Esophagus (tissue), 2 donors: Measurements from ENCODE around the gene PRR20G. TPM values are rescaled to one million over a fixed set of nuclear protein-coding genes. Genes with fewer than 3 reads are reported as not detected.

Source experiments
- H3K27ac ChIP-seq, 2 donors: one replicate each; pipeline ENCODE4 v1.5.1; 2013; ENCODE audit warnings: low read depth in 2 of 2, mild to moderate bottlenecking in 2 of 2, inconsistent platforms in 1 of 2, low read length in 1 of 2, moderate library complexity in 1 of 2
- H3K27me3 ChIP-seq, 2 donors: one replicate each; pipeline ENCODE4 v1.6.1; 2013; ENCODE audit warnings: low read length in 2 of 2, control low read depth in 1 of 2, mild to moderate bottlenecking in 1 of 2; ENCODE audit not compliant: insufficient read depth in 2 of 2, control insufficient read depth in 1 of 2
- H3K36me3 ChIP-seq, 2 donors: one replicate each; pipeline ENCODE4 v1.6.1; 2013; ENCODE audit warnings: low read length in 1 of 2; ENCODE audit not compliant: control insufficient read depth in 2 of 2, insufficient read depth in 2 of 2
- H3K4me1 ChIP-seq, 2 donors: one replicate each; pipeline ENCODE4 v1.6.1; 2013; ENCODE audit warnings: low read length in 1 of 2; ENCODE audit not compliant: control insufficient read depth in 2 of 2, insufficient read depth in 2 of 2
- H3K4me3 ChIP-seq, 2 donors: one replicate each; pipeline ENCODE4 v1.5.1; 2013; ENCODE audit warnings: low read length in 2 of 2, mild to moderate bottlenecking in 2 of 2, low read depth in 1 of 2, moderate library complexity in 1 of 2
- H3K9me3 ChIP-seq, 2 donors: one replicate each; pipeline ENCODE4 v1.6.1; 2013; ENCODE audit warnings: mild to moderate bottlenecking in 2 of 2, low read depth in 1 of 2, low read length in 1 of 2, moderate library complexity in 1 of 2; ENCODE audit not compliant: control insufficient read depth in 2 of 2, insufficient read depth in 1 of 2
- WGBS, 2 donors: extraction: QIAGEN DNeasy Blood & Tissue Kit; methylation state at CpG; one replicate each; pipeline ENCODE4 v1.1.7; 2013; 5-methylcytosine and 5-hydroxymethylcytosine counted together
- polyA plus RNA-seq, 2 donors: library from polyadenylated mRNA; stranded (reverse); fragments of 200-250 nt; gene quantifications; one replicate each; pipeline ENCODE4 v1.2.3, GENCODE V29; 2013
- donor health status: healthy with polysubstance abuse.
- donor health status: Bipolar disorder and iron deficiency.

PRR20G gene
- polyA plus RNA-seq, 2 donors, result not detected

DNA sequence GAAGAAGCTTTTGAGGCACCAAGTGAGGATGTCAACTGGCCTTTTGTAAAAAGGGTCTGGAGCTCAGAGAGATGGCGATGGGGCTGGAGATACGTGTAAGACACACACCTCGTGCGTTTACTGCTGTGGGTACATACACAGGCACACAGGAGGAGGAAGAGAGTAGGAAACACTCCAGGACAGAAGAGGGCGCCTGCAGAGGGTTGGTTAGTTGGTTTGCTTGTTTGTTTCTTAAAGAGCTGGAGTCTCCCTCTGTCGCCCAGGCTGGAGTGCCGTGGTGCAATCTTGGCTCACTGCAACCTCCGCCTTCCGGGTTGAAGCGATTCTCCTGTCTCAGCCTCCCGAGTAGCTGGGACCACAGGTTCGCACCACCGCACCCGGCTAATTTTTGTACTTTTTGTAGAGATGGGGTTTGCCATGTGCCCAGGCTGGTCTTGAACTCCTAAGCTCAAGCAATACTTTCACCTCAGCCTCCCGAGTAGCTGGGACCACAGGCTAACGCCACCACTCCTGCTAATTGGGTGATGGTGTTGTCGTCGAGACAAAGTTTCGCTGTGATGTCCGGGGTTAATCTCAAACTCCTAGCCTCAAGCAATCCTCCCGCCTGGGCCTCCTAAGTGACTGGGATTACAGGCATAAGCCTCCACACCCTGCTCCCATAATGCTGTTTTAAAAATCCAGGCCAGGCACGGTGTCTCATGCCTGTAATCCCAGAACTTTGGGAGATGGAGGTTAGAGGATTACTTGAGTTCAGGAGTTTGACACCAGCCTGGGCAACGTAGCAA lies 1.3 kb upstream of the PRR20G start:
- Histone ChIP-seq H3K36me3 (no peaks in the 10 kb centered on the region), H3K4me3 (no peak overlapping the region), H3K9me3 (no peaks in the 10 kb centered on the region), H3K27me3 (no peaks in the 10 kb centered on the region), H3K4me1 (no peaks in the 10 kb centered on the region), H3K27ac (no peak overlapping the region)
- WGBS, 2 donors, result 89 to 92% methylated on average over 23 of the region's 23 CpGs

DNA sequence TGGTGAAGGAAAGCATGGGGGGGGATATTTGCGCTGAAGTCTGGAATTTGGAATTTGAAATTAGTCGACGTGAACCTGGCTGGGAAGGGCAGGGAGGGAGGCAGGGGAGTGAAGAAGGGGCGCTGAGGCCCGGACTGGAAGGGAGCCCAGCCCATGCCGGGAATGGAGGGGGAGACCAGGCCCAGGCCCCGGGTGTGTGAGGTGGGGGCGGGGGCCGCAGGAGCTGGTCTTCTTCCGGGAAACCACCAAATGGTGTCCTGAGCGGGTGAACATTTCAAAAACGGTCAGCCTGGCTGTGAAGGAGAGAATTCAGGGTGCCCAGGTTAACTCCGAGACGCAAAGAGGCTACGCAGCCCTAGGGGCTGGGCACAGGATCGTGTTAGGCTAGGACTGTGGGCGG lies 497 bp upstream of the PRR20G start:
- Histone ChIP-seq H3K4me1 (no peaks in the 10 kb centered on the region), H3K27me3 (no peaks in the 10 kb centered on the region), H3K27ac (no peak overlapping the region), H3K36me3 (no peaks in the 10 kb centered on the region), H3K4me3 (no peak overlapping the region), H3K9me3 (no peaks in the 10 kb centered on the region)
- WGBS, 2 donors, result 93% methylated on average over 17 of the region's 17 CpGs

DNA sequence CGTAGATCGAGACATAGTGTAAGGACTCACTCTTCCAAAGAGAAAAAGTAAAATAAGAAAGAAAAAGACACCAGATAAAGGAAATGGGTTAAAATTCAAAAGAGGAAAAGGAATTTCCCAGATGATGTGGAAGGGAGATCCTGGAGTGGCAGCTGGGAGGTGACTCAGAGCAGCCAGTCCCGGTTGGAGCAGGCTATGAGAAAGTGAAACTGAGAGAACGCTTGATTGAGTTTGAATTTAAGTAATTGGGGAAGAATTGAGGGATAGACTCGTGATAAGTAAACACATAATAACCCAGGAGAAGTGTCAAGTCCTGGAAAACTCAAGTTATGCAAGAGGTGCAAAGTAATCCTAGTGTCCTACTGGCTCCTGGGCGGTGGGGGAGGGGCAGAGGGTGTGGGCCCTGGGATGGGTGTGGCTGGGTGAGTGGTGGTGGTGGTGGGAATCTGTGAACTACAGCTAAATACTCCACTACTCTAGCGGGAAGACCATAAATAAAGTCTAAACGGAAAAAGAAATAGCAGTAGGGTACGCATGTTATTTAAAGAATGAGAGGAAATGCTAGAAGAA lies 1.2 kb downstream of the PRR20G start:
- no peaks in the 10 kb centered on the region for H3K27me3 ChIP-seq
- no peaks in the 10 kb centered on the region for H3K4me1 ChIP-seq
- 65 to 69% methylated on average over 9 of the region's 9 CpGs for WGBS, 2 donors
- no peak overlapping the region for H3K27ac ChIP-seq
- H3K9me3 ChIP-seq, result no peaks in the 10 kb centered on the region
- H3K4me3 ChIP-seq, result no peak overlapping the region
- no peaks in the 10 kb centered on the region for H3K36me3 ChIP-seq

DNA sequence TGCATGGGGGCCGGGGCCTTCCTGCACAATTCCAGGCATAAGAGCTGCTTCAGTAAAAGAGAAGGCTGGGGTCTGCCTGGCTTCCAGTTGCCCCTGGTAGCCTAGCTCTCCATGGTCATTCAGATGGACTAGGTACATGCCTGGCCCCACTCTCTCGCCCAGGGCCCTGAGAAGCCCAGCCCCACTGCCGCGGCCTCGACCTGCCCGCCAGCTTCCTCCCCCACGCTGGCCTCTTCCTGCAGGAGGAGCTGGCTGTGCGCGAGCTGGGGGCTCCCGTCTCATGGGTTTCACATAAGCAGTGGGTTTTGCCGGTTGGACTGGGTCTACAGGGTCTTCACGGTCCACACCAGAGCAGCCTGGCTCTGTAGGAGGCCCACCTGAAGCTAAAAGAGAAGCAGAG lies 3.6 kb downstream of the PRR20G start:
- Histone ChIP-seq H3K36me3 (no peaks in the 10 kb centered on the region), H3K27ac (no peak overlapping the region), H3K4me1 (no peaks in the 10 kb centered on the region), H3K27me3 (no peaks in the 10 kb centered on the region), H3K4me3 (no peak overlapping the region), H3K9me3 (no peaks in the 10 kb centered on the region)
- 90 to 92% methylated on average over 12 of the region's 12 CpGs for WGBS, 2 donors

DNA sequence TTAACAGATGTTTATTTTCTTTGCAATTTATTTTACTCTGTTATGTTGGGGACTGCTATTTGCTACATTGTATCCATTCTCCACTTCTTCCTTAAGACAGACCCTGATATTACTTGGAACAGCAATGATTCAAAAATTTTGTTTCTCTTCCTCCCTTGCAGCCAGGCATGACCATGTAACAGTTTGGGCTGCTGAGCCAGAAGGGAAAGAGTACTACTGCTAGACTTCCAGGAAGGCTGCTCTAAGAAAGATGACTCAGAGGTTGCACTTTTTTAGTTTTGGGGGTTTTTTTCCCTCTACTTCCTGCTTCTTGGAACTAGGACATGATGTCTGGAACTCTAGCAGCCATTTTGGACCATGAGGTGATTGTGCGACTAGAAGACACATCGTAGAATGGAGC lies 10.3 kb downstream of the PRR20G start:
- Histone ChIP-seq H3K4me1 (no peaks in the 10 kb centered on the region), H3K27me3 (no peaks in the 10 kb centered on the region), H3K36me3 (no peaks in the 10 kb centered on the region), H3K27ac (no peak overlapping the region), H3K9me3 (peaks cover 0 to 9% of the 10 kb centered on the region in 2 donors), H3K4me3 (no peak overlapping the region)
- WGBS, 2 donors, result 65 to 92% methylated on average over 2 of the region's 2 CpGs

DNA sequence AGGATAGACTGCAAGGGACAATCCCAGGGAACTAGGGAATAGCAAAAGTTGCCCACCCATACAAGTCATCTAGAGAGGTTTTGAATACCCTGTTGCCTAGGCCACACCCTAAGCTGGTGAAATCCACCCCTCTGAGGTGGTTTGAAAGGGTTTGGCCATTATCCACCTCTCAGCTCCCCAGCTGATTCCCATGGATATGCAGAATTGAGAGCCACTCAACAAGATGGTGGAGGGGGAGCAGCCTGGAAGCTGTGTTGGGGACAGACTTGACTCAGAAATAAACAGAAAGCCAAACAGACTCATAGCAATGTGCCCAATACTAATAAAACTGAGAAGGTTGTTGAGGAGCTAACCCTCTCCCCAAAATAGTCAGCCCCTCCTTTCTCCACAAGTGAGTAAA lies 10.9 kb downstream of the PRR20G start:
- Histone ChIP-seq H3K27me3 (no peaks in the 10 kb centered on the region), H3K9me3 (peaks cover 0 to 9% of the 10 kb centered on the region in 2 donors), H3K27ac (no peak overlapping the region), H3K36me3 (no peaks in the 10 kb centered on the region), H3K4me3 (no peak overlapping the region), H3K4me1 (no peaks in the 10 kb centered on the region)

DNA sequence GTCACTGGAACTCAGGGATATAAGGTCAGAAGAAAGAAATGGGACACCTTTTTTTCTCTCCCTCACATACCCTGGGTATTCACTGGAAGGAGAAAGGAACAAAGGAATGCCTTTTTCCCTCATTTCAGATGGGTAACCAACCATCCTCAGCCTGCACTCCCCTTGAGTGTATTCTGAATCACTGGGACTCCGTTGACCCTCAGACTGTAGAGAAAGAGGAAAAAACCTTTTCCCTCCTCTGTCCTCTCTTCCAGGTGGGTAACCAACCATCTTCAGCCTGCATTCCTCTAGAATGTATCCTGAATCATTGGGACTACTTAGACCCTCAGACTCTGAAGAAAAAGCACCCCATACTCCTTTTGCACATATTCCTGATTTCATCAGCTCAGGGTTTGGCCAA lies 11.4 kb downstream of the PRR20G start:
- 53 to 78% methylated on average over 1 of the region's 1 CpG for WGBS, 2 donors

DNA sequence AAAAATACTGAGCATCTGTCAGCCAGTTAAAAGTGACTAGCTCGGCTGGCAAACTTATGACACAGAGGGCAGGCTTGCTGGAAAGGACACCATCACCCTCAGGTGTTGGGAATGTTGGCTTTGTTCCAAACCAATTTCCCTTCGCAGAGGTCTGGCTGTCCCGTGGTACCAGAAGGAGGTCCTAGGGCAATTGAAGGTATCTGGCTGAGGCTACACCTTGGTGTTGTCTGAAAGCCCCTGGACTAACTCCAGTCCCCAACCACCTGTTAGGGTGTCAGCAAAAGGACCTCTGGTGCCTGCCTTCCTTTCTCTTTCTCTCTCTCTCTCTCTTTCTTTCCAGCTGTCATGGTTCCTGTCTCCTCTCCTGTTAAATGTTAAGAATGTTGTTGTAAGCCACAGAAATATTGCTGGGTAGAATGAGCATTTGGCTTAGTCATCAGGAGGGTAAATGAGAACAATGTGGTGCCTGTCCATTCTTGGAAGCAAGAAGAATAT lies 12.5 kb downstream of the PRR20G start:
- 40 to 41% methylated on average over 3 of the region's 3 CpGs for WGBS, 2 donors
- Histone ChIP-seq H3K36me3 (no peaks in the 10 kb centered on the region), H3K4me3 (no peak overlapping the region), H3K27ac (no peak overlapping the region), H3K4me1 (no peaks in the 10 kb centered on the region), H3K27me3 (no peaks in the 10 kb centered on the region), H3K9me3 (peaks cover 0 to 9% of the 10 kb centered on the region in 2 donors)

More for the DNA sequence above, 11.4 kb downstream of the PRR20G start:
- H3K27ac ChIP-seq, result no peak overlapping the region
- no peaks in the 10 kb centered on the region for H3K36me3 ChIP-seq
- H3K27me3 ChIP-seq, result no peaks in the 10 kb centered on the region
- H3K9me3 ChIP-seq, result peaks cover 0 to 9% of the 10 kb centered on the region in 2 donors
- H3K4me1 ChIP-seq, result no peaks in the 10 kb centered on the region
- no peak overlapping the region for H3K4me3 ChIP-seq

DNA sequence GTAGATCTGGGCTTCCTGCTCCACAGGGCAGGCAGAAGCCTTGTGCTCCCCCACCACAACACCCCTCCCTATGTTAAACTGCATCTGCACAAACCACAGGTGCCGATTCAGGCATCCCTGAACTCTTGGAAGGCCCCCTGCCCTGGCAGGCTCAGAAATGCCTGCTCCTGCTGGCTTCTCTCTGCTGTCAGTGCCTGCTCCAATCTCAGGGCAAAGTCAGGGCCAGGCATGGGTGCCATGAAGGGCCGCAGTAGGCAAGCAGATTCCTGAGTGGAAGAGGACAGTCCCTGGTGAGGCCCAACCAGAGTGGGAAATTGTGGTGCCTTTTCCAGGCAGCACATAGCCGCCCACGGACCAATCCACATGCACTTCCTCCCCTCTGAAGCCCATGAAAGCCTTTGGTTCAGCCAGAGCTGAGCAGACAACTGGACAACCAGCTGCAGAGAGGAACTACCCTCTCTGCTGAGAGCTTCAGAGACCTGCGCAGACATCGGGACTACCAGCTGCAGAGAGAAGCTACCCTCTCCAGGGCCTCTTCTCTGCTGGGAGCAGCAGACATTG lies 13.6 kb downstream of the PRR20G start:
- WGBS, 2 donors, result 83 to 89% methylated on average over 6 of the region's 6 CpGs
- Histone ChIP-seq H3K9me3 (peaks cover 0 to 9% of the 10 kb centered on the region in 2 donors), H3K4me1 (no peaks in the 10 kb centered on the region), H3K36me3 (no peaks in the 10 kb centered on the region), H3K27me3 (no peaks in the 10 kb centered on the region), H3K27ac (no peak overlapping the region), H3K4me3 (no peak overlapping the region)
